ENCODE data around the gene COL9A1.

GRCh38 chr6:70282312-70282918, 20.5 kb downstream of the COL9A1 start:
- TF ChIP-seq ELK3 (CRISPR knock-in tag; IDR thresholded peaks at IDR 0.05) (no peak), ZNF174 (CRISPR knock-in tag; IDR thresholded peaks at IDR 0.05) (no peak), ZBTB49 (CRISPR knock-in tag; IDR thresholded peaks at IDR 0.05; ENCODE audit: borderline replicate concordance) (no peak), THAP7 (CRISPR knock-in tag; IDR thresholded peaks at IDR 0.05) (no peak), ZNF143 (CRISPR knock-in tag; IDR thresholded peaks at IDR 0.05) (no peak), RNF219 (CRISPR knock-in tag; IDR thresholded peaks at IDR 0.05) (no peak), FOXP4 (CRISPR knock-in tag; IDR thresholded peaks at IDR 0.05; ENCODE audit: borderline replicate concordance) (no peak), ZBTB33 (CRISPR knock-in tag; IDR thresholded peaks at IDR 0.05) (no peak), RFX5 (IDR thresholded peaks at IDR 0.05; ENCODE audit: low read depth, low read length) (no peak)

All from K562 (cell line).